BJ (cell line): ENCODE data around the gene ERBIN. TPM values are rescaled to one million over a fixed set of nuclear protein-coding genes. Genes with fewer than 3 reads are reported as not detected.

Experiments used
- CTCF ChIA-PET: fragments of 350-600 bp; formaldehyde crosslinking; extraction: SDS; loops from one replicate; lab custom pipeline; 2021; ENCODE audit warnings: antibody characterized with exemption, inconsistent platforms; lab: Yijun Ruan, JAX
- POLR2A ChIA-PET: fragments of 300-600 bp; sonication (Branson Sonifier 250); formaldehyde crosslinking; extraction: SDS; loops from one replicate; lab custom pipeline; 2021; ENCODE audit warnings: antibody characterized with exemption; lab: Charles Lee
- DNase-seq: peaks from one replicate; pipeline ENCODE4 v3.0.0-alpha.2; 2011; ENCODE audit warnings: low read depth
- H3K27me3 ChIP-seq: 2 replicates; pipeline ENCODE4 v1.6.0; 2011; ENCODE audit warnings: low read length; ENCODE audit not compliant: control insufficient read depth, insufficient read depth
- H3K36me3 ChIP-seq: 2 replicates; pipeline ENCODE4 v1.5.1; 2011; ENCODE audit warnings: low read length; ENCODE audit not compliant: control insufficient read depth, insufficient read depth
- H3K4me3 ChIP-seq: 2 replicates; pipeline ENCODE4 v1.5.1; 2011; ENCODE audit warnings: low read depth, mild to moderate bottlenecking, control low read depth, low read length
- CTCF ChIP-seq: IDR thresholded peaks from 2 replicates; pipeline ENCODE4 v1.5.1; 2011; ENCODE audit warnings: low read depth, mild to moderate bottlenecking, control low read depth, inconsistent platforms, low read length, moderate library complexity; ENCODE audit not compliant: insufficient read depth
- polyA plus RNA-seq: library from polyadenylated mRNA; depleted of rRNA; stranded (reverse); fragments of >200 nt; gene quantifications from 2 replicates; pipeline ENCODE4 v1.2.3, GENCODE V29; 2011

ERBIN gene
- polyA plus RNA-seq, 1 experiment = 26.0 TPM

- no peak overlapping the region for H3K4me3 ChIP-seq
- POLR2A ChIA-PET = no interaction called here
- peaks cover 2% of the 10 kb centered on the region; the same call in 1 of the 2 replicates for H3K36me3 ChIP-seq
- CTCF ChIA-PET = no interaction called here
- H3K27me3 ChIP-seq = no peaks in the 10 kb centered on the region
- no peak for DNase-seq
- no peak for TF ChIP-seq CTCF
These were observed 140.5 kb downstream of the ERBIN start for GRCh38 chr5:66066826-66067225.

- Histone ChIP-seq H3K4me3 (no peak overlapping the region), H3K36me3 (peaks cover 2% of the 10 kb centered on the region; the same call in 1 of the 2 replicates), H3K27me3 (no peaks in the 10 kb centered on the region)
- ChIA-PET CTCF (no interaction called here), POLR2A (no interaction called here)
- no peak for DNase-seq
- TF ChIP-seq CTCF = no peak
These were observed 145.7 kb downstream of the ERBIN start for GRCh38 chr5:66072031-66072430.

GRCh38 chr5:66074901-66075300 is 148.5 kb downstream of the ERBIN start:
- H3K36me3 ChIP-seq = peaks cover 5% of the 10 kb centered on the region
- ChIA-PET POLR2A (no interaction called here), CTCF (no interaction called here)
- DNase-seq = no peak
- H3K4me3 ChIP-seq = no peak overlapping the region
- H3K27me3 ChIP-seq = no peaks in the 10 kb centered on the region
- TF ChIP-seq CTCF = no peak

GRCh38 chr5:66080664-66081063 is 154.3 kb downstream of the ERBIN start:
- ChIA-PET POLR2A (no interaction called here), CTCF (no interaction called here)
- DNase-seq = peak; percentile 1
- peaks cover 4% of the 10 kb centered on the region for H3K36me3 ChIP-seq
- TF ChIP-seq CTCF = no peak
- H3K27me3 ChIP-seq = no peaks in the 10 kb centered on the region
- H3K4me3 ChIP-seq = no peak overlapping the region

GRCh38 chr5:66089384-66089783 is 163.0 kb downstream of the ERBIN start:
- Histone ChIP-seq H3K27me3 (no peaks in the 10 kb centered on the region), H3K4me3 (no peak overlapping the region), H3K36me3 (peaks cover 11% of the 10 kb centered on the region)
- TF ChIP-seq CTCF = no peak
- DNase-seq = no peak
- CTCF ChIA-PET = interaction anchor here (0.9 kb wide), 1 partner anchor 17 kb away, joined by 4 read pairs; no protein-coding TSS in a partner anchor
- POLR2A ChIA-PET = no interaction called here
